ENCODE results near the gene UBIAD1.

UBIAD1 gene

GRCh38 chr1:11309385-11309784, 36.4 kb downstream of the UBIAD1 start:
- H2AK5ac ChIP-seq (ENCODE audit: low read depth, low read length), result no peak overlapping the region
- no peak overlapping the region for H3K27ac ChIP-seq (replicated peaks; ENCODE audit: low read length)
- H3K4me1 ChIP-seq (ENCODE audit: control insufficient read depth in 2 of 2, insufficient read depth in 1 of 2, low read depth in 1 of 2, low read length in 2 of 2), result peaks cover 10 to 11% of the 10 kb centered on the region in 2 donors
- no peaks in the 10 kb centered on the region for H3K79me1 ChIP-seq (ENCODE audit: low read depth, low read length)
- no peak overlapping the region for H3K18ac ChIP-seq (ENCODE audit: low read length)
- no peak overlapping the region for H2AFZ ChIP-seq (ENCODE audit: low read length)
- no peak overlapping the region for H4K8ac ChIP-seq (ENCODE audit: low read depth, low read length)
- H2BK120ac ChIP-seq (ENCODE audit: low read depth, low read length), result no peak overlapping the region
- H3K4ac ChIP-seq (ENCODE audit: low read length), result no peak overlapping the region
- WGBS, 2 donors (ENCODE audit: extremely low coverage in 2 of 2, insufficient read length in 2 of 2, insufficient replicate concordance in 1 of 2), result no CpG with 5 or more reads among the region's 7 CpGs
- no peak overlapping the region for H2BK15ac ChIP-seq (ENCODE audit: low read length)
- no peak for DNase-seq (ENCODE audit: low spot score)
- H3K4me3 ChIP-seq (ENCODE audit: low read length in 2 of 2), result no peak overlapping the region
- H3K14ac ChIP-seq (ENCODE audit: low read length), result no peak overlapping the region
- no peak overlapping the region for H4K91ac ChIP-seq (ENCODE audit: low read depth, low read length, poor library complexity)
- peaks cover 0 to 3% of the 10 kb centered on the region in 2 donors for H3K9me3 ChIP-seq (replicated peaks in 1 of 2; ENCODE audit: control insufficient read depth in 2 of 2, insufficient read depth in 1 of 2, low read depth in 1 of 2, low read length in 2 of 2)
- peaks cover 0 to 6% (median 0%) of the 10 kb centered on the region in 3 experiments for H3K27me3 ChIP-seq (ENCODE audit: control insufficient read depth in 3 of 3, insufficient read depth in 3 of 3, low read depth in 1 of 3, low read length in 3 of 3)
- no peak overlapping the region for H2BK5ac ChIP-seq (ENCODE audit: low read length)
- no peak overlapping the region for H3K9ac ChIP-seq (ENCODE audit: low read depth, low read length, poor library complexity)
- no peak overlapping the region for H3K23ac ChIP-seq (ENCODE audit: low read depth, low read length, poor library complexity)
- H2BK12ac ChIP-seq (ENCODE audit: low read length), result no peak overlapping the region
- H3K4me2 ChIP-seq (ENCODE audit: insufficient read depth, low read length, poor library complexity, severe bottlenecking), result no peak overlapping the region
- no peaks in the 10 kb centered on the region for H3K36me3 ChIP-seq (replicated peaks in 1 of 2; ENCODE audit: control insufficient read depth in 2 of 2, insufficient read depth in 2 of 2, low read length in 2 of 2)

GRCh38 chr1:11311816-11312755, 39.1 kb downstream of the UBIAD1 start:
- H2BK12ac ChIP-seq (ENCODE audit: low read length), result no peak overlapping the region
- H2AFZ ChIP-seq (ENCODE audit: low read length), result peak overlapping the region; percentile 81
- H2BK120ac ChIP-seq (ENCODE audit: low read depth, low read length), result peak overlapping the region; percentile 52
- no peak overlapping the region for H3K4ac ChIP-seq (ENCODE audit: low read length)
- no peak for DNase-seq (ENCODE audit: low spot score)
- no peak overlapping the region for H4K91ac ChIP-seq (ENCODE audit: low read depth, low read length, poor library complexity)
- H3K4me1 ChIP-seq (ENCODE audit: control insufficient read depth in 2 of 2, insufficient read depth in 1 of 2, low read depth in 1 of 2, low read length in 2 of 2), result peaks cover 16 to 17% of the 10 kb centered on the region in 2 donors
- no peaks in the 10 kb centered on the region for H3K9me3 ChIP-seq (replicated peaks in 1 of 2; ENCODE audit: control insufficient read depth in 2 of 2, insufficient read depth in 1 of 2, low read depth in 1 of 2, low read length in 2 of 2)
- H3K4me2 ChIP-seq (ENCODE audit: insufficient read depth, low read length, poor library complexity, severe bottlenecking), result no peak overlapping the region
- H4K8ac ChIP-seq (ENCODE audit: low read depth, low read length), result peak overlapping the region; percentile 52
- H3K18ac ChIP-seq (ENCODE audit: low read length), result peak overlapping the region; percentile 3
- no peaks in the 10 kb centered on the region for H3K79me1 ChIP-seq (ENCODE audit: low read depth, low read length)
- peak overlapping the region; percentile 65 for H2AK5ac ChIP-seq (ENCODE audit: low read depth, low read length)
- no peak overlapping the region for H3K27ac ChIP-seq (replicated peaks; ENCODE audit: low read length)
- H3K14ac ChIP-seq (ENCODE audit: low read length), result no peak overlapping the region
- WGBS, 2 donors (ENCODE audit: extremely low coverage in 2 of 2, insufficient read length in 2 of 2, insufficient replicate concordance in 1 of 2), result no CpG with 5 or more reads among the region's 15 CpGs
- peak overlapping the region; percentile 51 for H2BK15ac ChIP-seq (ENCODE audit: low read length)
- H2BK5ac ChIP-seq (ENCODE audit: low read length), result peak overlapping the region; percentile 14
- H3K23ac ChIP-seq (ENCODE audit: low read depth, low read length, poor library complexity), result no peak overlapping the region
- H3K9ac ChIP-seq (ENCODE audit: low read depth, low read length, poor library complexity), result peak overlapping the region; percentile 38
- H3K27me3 ChIP-seq (ENCODE audit: control insufficient read depth in 3 of 3, insufficient read depth in 3 of 3, low read depth in 1 of 3, low read length in 3 of 3), result peaks cover 0 to 6% (median 0%) of the 10 kb centered on the region in 3 experiments
- H3K36me3 ChIP-seq (replicated peaks in 1 of 2; ENCODE audit: control insufficient read depth in 2 of 2, insufficient read depth in 2 of 2, low read length in 2 of 2), result no peaks in the 10 kb centered on the region
- no peak overlapping the region for H3K4me3 ChIP-seq (ENCODE audit: low read length in 2 of 2)

GRCh38 chr1:11314959-11315358, 42.0 kb downstream of the UBIAD1 start:
- no peak overlapping the region for H2BK5ac ChIP-seq (ENCODE audit: low read length)
- no peak overlapping the region for H4K8ac ChIP-seq (ENCODE audit: low read depth, low read length)
- H3K79me1 ChIP-seq (ENCODE audit: low read depth, low read length), result no peaks in the 10 kb centered on the region
- H2BK12ac ChIP-seq (ENCODE audit: low read length), result no peak overlapping the region
- H3K27me3 ChIP-seq (ENCODE audit: control insufficient read depth in 3 of 3, insufficient read depth in 3 of 3, low read depth in 1 of 3, low read length in 3 of 3), result peaks cover 0 to 4% (median 0%) of the 10 kb centered on the region in 3 experiments
- H3K4ac ChIP-seq (ENCODE audit: low read length), result no peak overlapping the region
- H3K4me2 ChIP-seq (ENCODE audit: insufficient read depth, low read length, poor library complexity, severe bottlenecking), result no peak overlapping the region
- H2AFZ ChIP-seq (ENCODE audit: low read length), result no peak overlapping the region
- no peak overlapping the region for H3K14ac ChIP-seq (ENCODE audit: low read length)
- H3K27ac ChIP-seq (replicated peaks; ENCODE audit: low read length), result no peak overlapping the region
- no peak overlapping the region for H4K91ac ChIP-seq (ENCODE audit: low read depth, low read length, poor library complexity)
- H3K4me3 ChIP-seq (ENCODE audit: low read length in 2 of 2), result no peak overlapping the region
- no CpG with 5 or more reads among the region's 8 CpGs for WGBS, 2 donors (ENCODE audit: extremely low coverage in 2 of 2, insufficient read length in 2 of 2, insufficient replicate concordance in 1 of 2)
- no peak overlapping the region for H2BK120ac ChIP-seq (ENCODE audit: low read depth, low read length)
- H2AK5ac ChIP-seq (ENCODE audit: low read depth, low read length), result no peak overlapping the region
- peaks cover 17% of the 10 kb centered on the region in 2 donors for H3K4me1 ChIP-seq (ENCODE audit: control insufficient read depth in 2 of 2, insufficient read depth in 1 of 2, low read depth in 1 of 2, low read length in 2 of 2)
- H3K18ac ChIP-seq (ENCODE audit: low read length), result no peak overlapping the region
- DNase-seq (ENCODE audit: low spot score), result no peak
- no peaks in the 10 kb centered on the region for H3K36me3 ChIP-seq (replicated peaks in 1 of 2; ENCODE audit: control insufficient read depth in 2 of 2, insufficient read depth in 2 of 2, low read length in 2 of 2)
- H2BK15ac ChIP-seq (ENCODE audit: low read length), result peak overlapping the region; percentile 5
- no peak overlapping the region for H3K23ac ChIP-seq (ENCODE audit: low read depth, low read length, poor library complexity)
- H3K9me3 ChIP-seq (replicated peaks in 1 of 2; ENCODE audit: control insufficient read depth in 2 of 2, insufficient read depth in 1 of 2, low read depth in 1 of 2, low read length in 2 of 2), result no peaks in the 10 kb centered on the region
- H3K9ac ChIP-seq (ENCODE audit: low read depth, low read length, poor library complexity), result no peak overlapping the region

- WGBS, 2 donors (ENCODE audit: extremely low coverage in 2 of 2, insufficient read length in 2 of 2, insufficient replicate concordance in 1 of 2), result no CpG with 5 or more reads among the region's 6 CpGs
- peak overlapping the region; percentile 87 for H2AFZ ChIP-seq (ENCODE audit: low read length)
- H2BK120ac ChIP-seq (ENCODE audit: low read depth, low read length), result no peak overlapping the region
- no peak overlapping the region for H2BK12ac ChIP-seq (ENCODE audit: low read length)
- no peak for DNase-seq (ENCODE audit: low spot score)
- H3K4me3 ChIP-seq (ENCODE audit: low read length in 2 of 2), result no peak overlapping the region
- H3K9me3 ChIP-seq (replicated peaks in 1 of 2; ENCODE audit: control insufficient read depth in 2 of 2, insufficient read depth in 1 of 2, low read depth in 1 of 2, low read length in 2 of 2), result no peaks in the 10 kb centered on the region
- H3K18ac ChIP-seq (ENCODE audit: low read length), result no peak overlapping the region
- H3K27ac ChIP-seq (replicated peaks; ENCODE audit: low read length), result no peak overlapping the region
- H2AK5ac ChIP-seq (ENCODE audit: low read depth, low read length), result no peak overlapping the region
- H3K23ac ChIP-seq (ENCODE audit: low read depth, low read length, poor library complexity), result no peak overlapping the region
- peaks cover 0 to 5% (median 0%) of the 10 kb centered on the region in 3 experiments for H3K27me3 ChIP-seq (ENCODE audit: control insufficient read depth in 3 of 3, insufficient read depth in 3 of 3, low read depth in 1 of 3, low read length in 3 of 3)
- no peak overlapping the region for H4K91ac ChIP-seq (ENCODE audit: low read depth, low read length, poor library complexity)
- H3K79me1 ChIP-seq (ENCODE audit: low read depth, low read length), result no peaks in the 10 kb centered on the region
- no peak overlapping the region for H2BK15ac ChIP-seq (ENCODE audit: low read length)
- no peak overlapping the region for H3K9ac ChIP-seq (ENCODE audit: low read depth, low read length, poor library complexity)
- no peak overlapping the region for H3K14ac ChIP-seq (ENCODE audit: low read length)
- H2BK5ac ChIP-seq (ENCODE audit: low read length), result no peak overlapping the region
- peaks cover 15 to 17% of the 10 kb centered on the region in 2 donors for H3K4me1 ChIP-seq (ENCODE audit: control insufficient read depth in 2 of 2, insufficient read depth in 1 of 2, low read depth in 1 of 2, low read length in 2 of 2)
- no peak overlapping the region for H3K4ac ChIP-seq (ENCODE audit: low read length)
- H4K8ac ChIP-seq (ENCODE audit: low read depth, low read length), result no peak overlapping the region
- no peaks in the 10 kb centered on the region for H3K36me3 ChIP-seq (replicated peaks in 1 of 2; ENCODE audit: control insufficient read depth in 2 of 2, insufficient read depth in 2 of 2, low read length in 2 of 2)
- no peak overlapping the region for H3K4me2 ChIP-seq (ENCODE audit: insufficient read depth, low read length, poor library complexity, severe bottlenecking)
Measured at GRCh38 chr1:11316701-11317100, 43.7 kb downstream of the UBIAD1 start.
